ENCODE measurements around the gene GVQW3.

Gene GVQW3

GRCh38 chr11:76380977-76381719 is at the start of gene GVQW3, which contains the start of gene THAP12:
TSS of gene GVQW3 (plus strand) at chr11:76381323. CDS start at chr11:76381829, 506 bp downstream.
TSS of gene THAP12 (minus strand) at chr11:76381132. CDS start at chr11:76380836, 296 bp downstream.
- DNase-seq (ENCODE audit: low read depth) = peak; percentile 86

GRCh38 chr11:76334826-76335389 is 46.2 kb upstream of the GVQW3 start:
- no peak for DNase-seq (ENCODE audit: low read depth)

GRCh38 chr11:76335842-76336241 is 45.3 kb upstream of the GVQW3 start:
- DNase-seq (ENCODE audit: low read depth) = no peak

- DNase-seq (ENCODE audit: low read depth) = no peak
Measured at GRCh38 chr11:76336597-76336996, 44.5 kb upstream of the GVQW3 start.

GRCh38 chr11:76337469-76337868 is 43.7 kb upstream of the GVQW3 start:
- no peak for DNase-seq (ENCODE audit: low read depth)

- no peak for DNase-seq (ENCODE audit: low read depth)
Measured at GRCh38 chr11:76337923-76338322, 43.2 kb upstream of the GVQW3 start.

- DNase-seq (ENCODE audit: low read depth) = no peak
Measured at GRCh38 chr11:76339221-76339620, 41.9 kb upstream of the GVQW3 start.

GRCh38 chr11:76347466-76347865 is 33.7 kb upstream of the GVQW3 start:
- no peak for DNase-seq (ENCODE audit: low read depth)

GRCh38 chr11:76348348-76348747 is 32.8 kb upstream of the GVQW3 start:
- no peak for DNase-seq (ENCODE audit: low read depth)

GRCh38 chr11:76355172-76355571 is 26.0 kb upstream of the GVQW3 start:
- DNase-seq (ENCODE audit: low read depth) = no peak

- no peak for DNase-seq (ENCODE audit: low read depth)
Measured at GRCh38 chr11:76361374-76361773, 19.7 kb upstream of the GVQW3 start.

GRCh38 chr11:76361776-76362175 is 19.3 kb upstream of the GVQW3 start:
- DNase-seq (ENCODE audit: low read depth) = no peak

- no peak for DNase-seq (ENCODE audit: low read depth)
Measured at GRCh38 chr11:76362716-76363115, 18.4 kb upstream of the GVQW3 start.

- DNase-seq (ENCODE audit: low read depth) = no peak
Measured at GRCh38 chr11:76365038-76365679, 16.0 kb upstream of the GVQW3 start.

- no peak for DNase-seq (ENCODE audit: low read depth)
Measured at GRCh38 chr11:76368490-76368889, 12.6 kb upstream of the GVQW3 start.

- DNase-seq (ENCODE audit: low read depth) = no peak
Measured at GRCh38 chr11:76369406-76369805, 11.7 kb upstream of the GVQW3 start.

GRCh38 chr11:76371170-76371569 is 10.0 kb upstream of the GVQW3 start:
- DNase-seq (ENCODE audit: low read depth) = peak; percentile 43

- DNase-seq (ENCODE audit: low read depth) = no peak
Measured at GRCh38 chr11:76376746-76377558, 4.2 kb upstream of the GVQW3 start.

GRCh38 chr11:76379807-76380158 is 1.3 kb upstream of the GVQW3 start:
- no peak for DNase-seq (ENCODE audit: low read depth)

- no peak for DNase-seq (ENCODE audit: low read depth)
Measured at GRCh38 chr11:76380159-76380976, 755 bp upstream of the GVQW3 start.

GRCh38 chr11:76382209-76382608 is 1.1 kb downstream of the GVQW3 start:
- DNase-seq (ENCODE audit: low read depth) = no peak

- no peak for DNase-seq (ENCODE audit: low read depth)
Measured at GRCh38 chr11:76385903-76386302, 4.8 kb downstream of the GVQW3 start.

Data from non-pigmented ciliary epithelial cell (primary cell).